Kidney (tissue), 14 donors: ENCODE results near the gene TGFBR3. TPM values are rescaled to one million over a fixed set of nuclear protein-coding genes. Genes with fewer than 3 reads are reported as not detected.

Experiments used
- DNase-seq, 5 donors: peaks; one replicate each; pipeline ENCODE4 v3.0.0-alpha.2; 2013 to 2020
- FAIRE-seq: peaks from 2 replicates; lab custom pipeline; 2012; peaks lifted over from hg19 to GRCh38; lab: Jason Lieb, UNC
- H3K27ac ChIP-seq, 2 donors: one replicate each; pipeline ENCODE4 v1.7.0; 2013; ENCODE audit warnings: low read depth in 2 of 2, low read length in 2 of 2, inconsistent platforms in 1 of 2
- H3K27me3 ChIP-seq: one replicate; pipeline ENCODE4 v1.7.1; 2013; ENCODE audit warnings: low read length, inconsistent platforms; ENCODE audit not compliant: control insufficient read depth, insufficient read depth
- H3K36me3 ChIP-seq, 3 donors: one replicate each; pipeline versions ENCODE4 v1.7.0 to v1.7.1; 2013; ENCODE audit warnings: low read length in 3 of 3, control low read depth in 1 of 3, inconsistent platforms in 1 of 3; ENCODE audit not compliant: insufficient read depth in 3 of 3, control insufficient read depth in 2 of 3
- H3K4me1 ChIP-seq, 3 donors: one replicate each; pipeline versions ENCODE4 v1.7.0 to v1.7.1; 2013; ENCODE audit warnings: low read length in 3 of 3, inconsistent platforms in 1 of 3, low read depth in 1 of 3; ENCODE audit not compliant: control insufficient read depth in 2 of 3, insufficient read depth in 2 of 3
- H3K4me3 ChIP-seq, 3 donors: one replicate each; pipeline versions ENCODE4 v1.7.0 to v1.8.1; 2013; ENCODE audit warnings: low read length in 3 of 3, control low read depth in 1 of 3, inconsistent platforms in 1 of 3
- H3K9ac ChIP-seq, 3 donors: one replicate each; pipeline versions ENCODE4 v1.7.0 to v1.7.1; 2013; ENCODE audit warnings: low read length in 3 of 3, control low read depth in 1 of 3, inconsistent platforms in 1 of 3
- H3K9me3 ChIP-seq, 3 donors: one replicate each; pipeline versions ENCODE4 v1.7.0 to v1.7.1; 2013; ENCODE audit warnings: low read length in 3 of 3, control low read depth in 1 of 3, inconsistent platforms in 1 of 3; ENCODE audit not compliant: control insufficient read depth in 2 of 3, insufficient read depth in 1 of 3
- CTCF ChIP-seq: IDR thresholded peaks from 3 replicates; pipeline ENCODE4 v1.5.1; 2012; ENCODE audit warnings: mild to moderate bottlenecking, moderate library complexity, borderline replicate concordance; ENCODE audit not compliant: insufficient read depth; ENCODE audit errors: extremely low read depth
- intact Hi-C: fragments of 100-400 bp; cut with DNase I; formaldehyde crosslinking; loops from one replicate; pipeline ENCODE4 v1.11.1; 2022
- polyA plus RNA-seq: library from polyadenylated mRNA; stranded (reverse); fragments of 350-450 nt; fragmentation: Illumina TruSeq; extraction: RNeasy Lipid Tissue Mini Kit (QIAGEN cat#74804); gene quantifications from one replicate; pipeline ENCODE4 v1.2.3, GENCODE V29; 2014; ENCODE audit warnings: low read depth, low replicate concordance; ENCODE audit not compliant: insufficient read depth
- total RNA-seq: library from RNA; stranded (reverse); fragmentation: NEBNext Ultra II Directional; extraction: Animal tissue kit (Norgen Biotek cat#: 25700); gene quantifications from one replicate; pipeline ENCODE4 v1.2.1, GENCODE V29; 2021
- donor health status: control.
- donor health status: control.
- donor health status: control.
- donor health status: control.
- donor health status: control.
- donor health status: DM: yes; HTN: yes; CAD: no.
- donor health status: Normal renal cell carcinoma (clear cell type).

TGFBR3 gene
- total and polyA plus RNA-seq, 2 donors from 2014 or later, result 15.8 to 57.9 TPM

- no peak for TF ChIP-seq CTCF
- H3K9ac ChIP-seq, result no peak overlapping the region
- no peaks in the 10 kb centered on the region for H3K36me3 ChIP-seq
- DNase-seq, result no peak
- intact Hi-C loops, result no loop called here
- H3K27ac ChIP-seq, result no peak overlapping the region
- no peaks in the 10 kb centered on the region for H3K9me3 ChIP-seq
- no peaks in the 10 kb centered on the region for H3K27me3 ChIP-seq
- FAIRE-seq, result no peak
- H3K4me3 ChIP-seq, result no peak overlapping the region
- no peaks in the 10 kb centered on the region for H3K4me1 ChIP-seq
Measured at GRCh38 chr1:91635763-91636162, 250.2 kb downstream of the TGFBR3 start.

GRCh38 chr1:91633438-91633837 is 252.5 kb downstream of the TGFBR3 start:
- FAIRE-seq, result no peak
- no peaks in the 10 kb centered on the region for H3K9me3 ChIP-seq

GRCh38 chr1:91631718-91632330 is 254.1 kb downstream of the TGFBR3 start:
- no peaks in the 10 kb centered on the region for H3K27me3 ChIP-seq

More at GRCh38 chr1:91633438-91633837, 252.5 kb downstream of the TGFBR3 start:
- H3K27me3 ChIP-seq, result no peaks in the 10 kb centered on the region
- no peak overlapping the region for H3K4me3 ChIP-seq
- intact Hi-C loops, result no loop called here
- no peaks in the 10 kb centered on the region for H3K36me3 ChIP-seq
- H3K27ac ChIP-seq, result no peak overlapping the region
- H3K9ac ChIP-seq, result no peak overlapping the region
- DNase-seq, result no peak
- H3K4me1 ChIP-seq, result no peaks in the 10 kb centered on the region
- no peak for TF ChIP-seq CTCF

More at GRCh38 chr1:91631718-91632330, 254.1 kb downstream of the TGFBR3 start:
- no peak overlapping the region for H3K9ac ChIP-seq
- DNase-seq, result no peak
- intact Hi-C loops, result no loop called here
- H3K9me3 ChIP-seq, result no peaks in the 10 kb centered on the region
- H3K4me3 ChIP-seq, result no peak overlapping the region
- H3K36me3 ChIP-seq, result no peaks in the 10 kb centered on the region
- no peaks in the 10 kb centered on the region for H3K4me1 ChIP-seq
- no peak overlapping the region for H3K27ac ChIP-seq
- no peak for TF ChIP-seq CTCF
- no peak for FAIRE-seq
